Measurements from ENCODE around the gene EPHB1.

GRCh38 chr3:135268941-135269532, 474.0 kb downstream of the EPHB1 start:
- TF ChIP-seq EZH2 (IDR thresholded peaks at IDR 0.05; ENCODE audit: insufficient read depth, poor library complexity, severe bottlenecking) (no peak), EZH2phosphoT487 (IDR thresholded peaks at IDR 0.05; ENCODE audit: insufficient read depth, low read depth) (no peak)
